ENCODE data around the gene TMEM121B.

- TF ChIP-seq POLR2A (IDR thresholded peaks at IDR 0.05; ENCODE audit: low read length) (no peak), GATA1 (IDR thresholded peaks at IDR 0.05; ENCODE audit: low read depth, low read length) (no peak)
Observed at GRCh38 chr22:17121233-17122195, at the start of gene TMEM121B.
